ENCODE measurements around the gene PRKCSH. TPM values are rescaled to one million over a fixed set of nuclear protein-coding genes. Genes with fewer than 3 reads are reported as not detected.
A peak's percentile ranks its signal among the peaks of the same experiment; 100 is the strongest.

The PRKCSH gene
- total RNA-seq, 1 donor from 2014 or later = 276 TPM

GRCh38 chr19:11421371-11422098, 13.9 kb upstream of the PRKCSH start:
- H3K4me3 Mint-ChIP-seq (ENCODE audit: unreplicated experiment) = peak overlapping the region; percentile 23
- peaks cover 3% of the 10 kb centered on the region for H3K4me1 Mint-ChIP-seq (ENCODE audit: low read depth, unreplicated experiment)
- H3K27me3 Mint-ChIP-seq (ENCODE audit: unreplicated experiment) = peaks cover 25% of the 10 kb centered on the region
- no peak overlapping the region for H3K27ac Mint-ChIP-seq (ENCODE audit: unreplicated experiment)
- H3K36me3 Mint-ChIP-seq (ENCODE audit: unreplicated experiment) = no peaks in the 10 kb centered on the region
- TF ChIP-seq, protein P1, sequence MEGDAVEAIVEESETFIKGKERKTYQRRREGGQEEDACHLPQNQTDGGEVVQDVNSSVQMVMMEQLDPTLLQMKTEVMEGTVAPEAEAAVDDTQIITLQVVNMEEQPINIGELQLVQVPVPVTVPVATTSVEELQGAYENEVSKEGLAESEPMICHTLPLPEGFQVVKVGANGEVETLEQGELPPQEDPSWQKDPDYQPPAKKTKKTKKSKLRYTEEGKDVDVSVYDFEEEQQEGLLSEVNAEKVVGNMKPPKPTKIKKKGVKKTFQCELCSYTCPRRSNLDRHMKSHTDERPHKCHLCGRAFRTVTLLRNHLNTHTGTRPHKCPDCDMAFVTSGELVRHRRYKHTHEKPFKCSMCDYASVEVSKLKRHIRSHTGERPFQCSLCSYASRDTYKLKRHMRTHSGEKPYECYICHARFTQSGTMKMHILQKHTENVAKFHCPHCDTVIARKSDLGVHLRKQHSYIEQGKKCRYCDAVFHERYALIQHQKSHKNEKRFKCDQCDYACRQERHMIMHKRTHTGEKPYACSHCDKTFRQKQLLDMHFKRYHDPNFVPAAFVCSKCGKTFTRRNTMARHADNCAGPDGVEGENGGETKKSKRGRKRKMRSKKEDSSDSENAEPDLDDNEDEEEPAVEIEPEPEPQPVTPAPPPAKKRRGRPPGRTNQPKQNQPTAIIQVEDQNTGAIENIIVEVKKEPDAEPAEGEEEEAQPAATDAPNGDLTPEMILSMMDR (IDR thresholded peaks at IDR 0.05; ENCODE audit: partially characterized antibody, unreplicated experiment) = no peak
- H3K9me3 Mint-ChIP-seq (ENCODE audit: unreplicated experiment) = peaks cover 7% of the 10 kb centered on the region
- DNase-seq = peak; percentile 55

DNA sequence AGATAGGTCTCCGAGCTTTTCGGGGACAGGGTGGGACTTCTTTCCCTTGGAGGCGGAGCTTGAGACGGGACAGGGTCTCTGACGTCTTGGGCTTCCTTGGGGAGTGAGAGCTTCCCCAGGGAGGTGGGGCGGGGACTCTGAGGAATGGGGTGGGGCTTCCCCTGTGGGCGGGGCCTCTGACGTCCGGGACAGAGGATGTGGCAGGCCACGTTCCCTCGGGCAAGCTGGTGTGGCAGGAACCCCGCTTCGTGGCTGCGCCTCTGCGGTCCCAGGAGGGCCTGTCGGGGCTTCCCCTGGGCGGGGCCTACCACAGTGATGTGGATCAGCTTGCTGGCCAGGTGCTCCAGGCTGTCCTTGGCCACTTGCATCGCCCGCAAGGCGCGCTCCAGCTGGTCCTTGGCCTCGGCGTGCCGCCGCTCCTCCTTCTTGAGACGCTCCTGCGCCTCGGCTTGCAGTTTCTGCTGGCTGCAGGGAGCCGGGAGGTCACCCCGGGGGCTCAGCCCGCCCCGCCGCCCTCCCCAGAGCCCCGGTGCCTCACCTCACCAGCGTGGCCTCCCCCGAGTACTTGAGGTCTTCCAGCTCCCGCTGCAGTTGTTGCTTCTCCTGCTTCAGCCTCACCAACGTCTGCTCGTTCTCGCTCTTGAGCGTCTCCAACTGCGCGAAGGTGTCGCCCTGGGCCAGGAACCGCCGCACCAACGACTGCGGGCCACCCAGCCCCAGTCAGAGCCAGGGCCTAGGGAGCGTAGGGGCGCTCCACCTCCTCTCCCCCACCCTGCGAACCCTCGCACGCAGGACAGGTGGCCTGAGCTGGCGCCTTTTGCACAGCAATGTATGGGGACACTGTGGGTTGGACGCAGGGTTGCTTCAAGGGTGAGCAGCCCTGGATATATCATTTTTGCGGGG, 13.0 kb upstream of the PRKCSH start:
- H3K36me3 Mint-ChIP-seq (ENCODE audit: unreplicated experiment) = no peaks in the 10 kb centered on the region
- no peak overlapping the region for H3K27ac Mint-ChIP-seq (ENCODE audit: unreplicated experiment)
- H3K4me1 Mint-ChIP-seq (ENCODE audit: low read depth, unreplicated experiment) = peaks cover 3% of the 10 kb centered on the region
- peak overlapping the region; percentile 69 for H3K4me3 Mint-ChIP-seq (ENCODE audit: unreplicated experiment)
- peaks cover 5% of the 10 kb centered on the region for H3K9me3 Mint-ChIP-seq (ENCODE audit: unreplicated experiment)
- peaks cover 23% of the 10 kb centered on the region for H3K27me3 Mint-ChIP-seq (ENCODE audit: unreplicated experiment)
- TF ChIP-seq, protein P1 (IDR thresholded peaks at IDR 0.05; ENCODE audit: partially characterized antibody, unreplicated experiment) = no peak
- peak; percentile 64 for DNase-seq

- H3K27me3 Mint-ChIP-seq (ENCODE audit: unreplicated experiment) = peaks cover 18% of the 10 kb centered on the region
- no peak for DNase-seq
- H3K9me3 Mint-ChIP-seq (ENCODE audit: unreplicated experiment) = peaks cover 5% of the 10 kb centered on the region
- H3K36me3 Mint-ChIP-seq (ENCODE audit: unreplicated experiment) = no peaks in the 10 kb centered on the region
- TF ChIP-seq, protein P1 (IDR thresholded peaks at IDR 0.05; ENCODE audit: partially characterized antibody, unreplicated experiment) = no peak
- peaks cover 3% of the 10 kb centered on the region for H3K4me1 Mint-ChIP-seq (ENCODE audit: low read depth, unreplicated experiment)
- H3K27ac Mint-ChIP-seq (ENCODE audit: unreplicated experiment) = no peak overlapping the region
- H3K4me3 Mint-ChIP-seq (ENCODE audit: unreplicated experiment) = no peak overlapping the region
Measured at GRCh38 chr19:11423164-11423790, 12.2 kb upstream of the PRKCSH start.

GRCh38 chr19:11423791-11424181, 11.6 kb upstream of the PRKCSH start:
- H3K36me3 Mint-ChIP-seq (ENCODE audit: unreplicated experiment) = no peaks in the 10 kb centered on the region
- no peak overlapping the region for H3K4me3 Mint-ChIP-seq (ENCODE audit: unreplicated experiment)
- peaks cover 3% of the 10 kb centered on the region for H3K4me1 Mint-ChIP-seq (ENCODE audit: low read depth, unreplicated experiment)
- H3K27ac Mint-ChIP-seq (ENCODE audit: unreplicated experiment) = no peak overlapping the region
- peaks cover 18% of the 10 kb centered on the region for H3K27me3 Mint-ChIP-seq (ENCODE audit: unreplicated experiment)
- no peak for DNase-seq
- peaks cover 5% of the 10 kb centered on the region for H3K9me3 Mint-ChIP-seq (ENCODE audit: unreplicated experiment)
- TF ChIP-seq, protein P1 (IDR thresholded peaks at IDR 0.05; ENCODE audit: partially characterized antibody, unreplicated experiment) = no peak

All from glutamatergic neuron (in vitro differentiated cells).